GM10847 (cell line): ENCODE measurements around the gene SGCD.

Experiments used
- POLR2A ChIP-seq: IDR thresholded peaks from 2 replicates; pipeline ENCODE4 v1.6.1; 2011; ENCODE audit not compliant: insufficient read length; ENCODE audit errors: extremely low read depth

Gene SGCD

GRCh38 chr5:156589104-156589945, 262.4 kb downstream of the SGCD start:
- no peak for TF ChIP-seq POLR2A

- TF ChIP-seq POLR2A, result no peak
Measured at GRCh38 chr5:156589946-156590216, 262.9 kb downstream of the SGCD start.

- no peak for TF ChIP-seq POLR2A
Measured at GRCh38 chr5:156590978-156591377, 264.0 kb downstream of the SGCD start.

- no peak for TF ChIP-seq POLR2A
Measured at GRCh38 chr5:156591631-156592030, 264.7 kb downstream of the SGCD start.

DNA sequence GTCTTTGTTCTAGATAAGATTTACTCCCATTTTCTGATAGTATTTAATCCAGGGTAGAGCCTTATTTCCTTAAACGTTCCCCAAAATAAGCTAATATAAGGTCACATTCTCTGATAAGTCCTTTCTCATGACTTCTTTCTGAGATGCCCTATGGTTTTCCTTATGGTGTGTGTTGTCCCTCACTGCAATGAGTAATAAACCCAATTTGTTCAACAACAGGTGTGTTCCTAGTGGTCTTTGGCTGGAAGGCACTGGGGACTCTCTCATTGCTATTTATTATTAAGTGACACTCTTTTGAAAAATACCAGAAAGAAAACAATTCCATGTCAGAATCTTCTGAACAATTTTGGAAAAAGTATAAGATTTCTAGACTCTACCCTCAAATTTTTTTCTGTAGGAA, 266.6 kb downstream of the SGCD start:
- TF ChIP-seq POLR2A, result no peak

GRCh38 chr5:156594406-156594805, 267.4 kb downstream of the SGCD start:
- TF ChIP-seq POLR2A, result no peak

GRCh38 chr5:156595132-156595787, 268.3 kb downstream of the SGCD start:
- no peak for TF ChIP-seq POLR2A

GRCh38 chr5:156597276-156597675, 270.3 kb downstream of the SGCD start:
- TF ChIP-seq POLR2A, result no peak

GRCh38 chr5:156598964-156599363, 272.0 kb downstream of the SGCD start:
- TF ChIP-seq POLR2A, result no peak

GRCh38 chr5:156615901-156616300, 288.9 kb downstream of the SGCD start:
- TF ChIP-seq POLR2A, result no peak

- no peak for TF ChIP-seq POLR2A
Measured at GRCh38 chr5:156617426-156617825, 290.5 kb downstream of the SGCD start.

DNA sequence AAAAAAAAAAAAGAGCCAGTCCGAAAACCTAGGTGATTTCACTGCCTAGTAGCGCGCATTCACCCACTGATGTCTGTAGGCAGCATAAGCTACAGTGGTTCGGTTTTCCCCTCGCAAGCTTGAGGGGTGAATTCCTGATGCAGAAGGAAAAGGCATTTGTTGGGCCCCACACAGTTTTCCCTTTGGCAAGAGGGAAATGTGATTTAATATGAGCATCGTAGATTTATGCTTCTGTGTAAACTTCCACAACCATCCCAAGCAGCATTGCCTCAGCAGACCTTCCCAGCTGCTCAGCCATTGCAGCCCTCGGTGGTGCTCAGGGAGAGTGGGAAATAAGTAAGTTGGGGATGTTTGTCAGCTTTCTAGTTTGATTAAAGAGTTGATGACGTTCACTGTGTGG, 291.6 kb downstream of the SGCD start:
- TF ChIP-seq POLR2A, result no peak

GRCh38 chr5:156621719-156622118, 294.8 kb downstream of the SGCD start:
- no peak for TF ChIP-seq POLR2A

DNA sequence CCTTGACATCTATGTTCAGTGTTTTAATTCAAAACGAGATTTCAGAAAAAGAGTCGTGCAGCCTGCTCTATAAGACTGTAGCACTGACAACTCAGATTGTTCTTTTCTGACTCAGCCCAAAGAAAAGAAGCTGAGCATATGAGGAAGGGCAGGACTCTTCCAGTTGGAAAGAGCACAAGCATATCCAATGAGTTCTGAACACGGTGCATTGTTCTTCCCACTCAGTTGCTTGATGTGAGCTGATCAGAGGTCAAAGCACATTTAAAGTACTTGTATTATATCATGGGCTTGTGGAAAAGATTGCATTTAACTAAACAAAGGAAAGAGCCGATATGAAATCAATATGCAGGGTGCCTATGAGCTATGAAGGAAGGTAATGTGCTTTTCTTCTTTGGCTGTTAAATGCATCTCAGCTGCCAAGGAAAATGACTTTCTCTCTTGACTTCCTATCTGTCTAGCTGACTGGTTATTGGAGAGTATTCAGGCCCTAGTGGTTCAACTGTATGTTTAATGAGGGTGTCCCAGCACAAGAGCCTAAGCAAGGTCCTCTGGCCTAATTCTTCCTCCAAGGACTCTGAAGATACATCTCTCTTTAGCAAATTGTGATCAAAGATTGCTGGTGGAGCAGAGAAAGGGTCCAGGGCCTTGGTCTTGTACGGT, 296.5 kb downstream of the SGCD start:
- no peak for TF ChIP-seq POLR2A

GRCh38 chr5:156624686-156625085, 297.7 kb downstream of the SGCD start:
- TF ChIP-seq POLR2A, result no peak

GRCh38 chr5:156628421-156628820, 301.5 kb downstream of the SGCD start:
- no peak for TF ChIP-seq POLR2A
